GM21737 (cell line): Measurements from ENCODE around the gene CCDC180.
"Not testable (repeated sequence)": the region's sequence is repeated elsewhere in the genome, so short reads cannot be mapped to it uniquely, and the experiment has no call there.

ENCODE experiments used
- ATAC-seq: cut with Tn5 transposase; IDR thresholded peaks from one replicate; pipeline ENCODE4 v1.9.1; 2021; ENCODE audit warnings: mild to moderate bottlenecking, moderate library complexity; ENCODE audit not compliant: unreplicated experiment

The CCDC180 gene

GRCh38 chr9:97307500-97308163 is at the start of gene CCDC180:
Gene CCDC180 (plus strand): TSS chr9:97307659. CDS start chr9:97308064, 405 bp downstream.
- ATAC-seq: no peak

GRCh38 chr9:97259834-97260514 is 47.5 kb upstream of the CCDC180 start:
- ATAC-seq: not testable (repeated sequence)

- no peak for ATAC-seq
Measured at GRCh38 chr9:97271292-97271691, 36.2 kb upstream of the CCDC180 start.

- no peak for ATAC-seq
Measured at GRCh38 chr9:97272072-97272471, 35.4 kb upstream of the CCDC180 start.

GRCh38 chr9:97276310-97276852 is 31.1 kb upstream of the CCDC180 start:
- no peak for ATAC-seq

GRCh38 chr9:97277953-97278352 is 29.5 kb upstream of the CCDC180 start:
- no peak for ATAC-seq

GRCh38 chr9:97280755-97281330 is 26.6 kb upstream of the CCDC180 start:
- ATAC-seq: no peak

GRCh38 chr9:97283768-97284167 is 23.7 kb upstream of the CCDC180 start:
- no peak for ATAC-seq

- ATAC-seq: no peak
Measured at GRCh38 chr9:97284798-97285197, 22.7 kb upstream of the CCDC180 start.

GRCh38 chr9:97292200-97292599 is 15.3 kb upstream of the CCDC180 start:
- ATAC-seq: no peak

GRCh38 chr9:97293207-97293721 is 14.2 kb upstream of the CCDC180 start:
- ATAC-seq: no peak

GRCh38 chr9:97293818-97294217 is 13.6 kb upstream of the CCDC180 start:
- ATAC-seq: no peak

GRCh38 chr9:97297889-97298288 is 9.6 kb upstream of the CCDC180 start:
- no peak for ATAC-seq

- ATAC-seq: no peak
Measured at GRCh38 chr9:97299809-97300414, 7.5 kb upstream of the CCDC180 start.

GRCh38 chr9:97300586-97300985 is 6.9 kb upstream of the CCDC180 start:
- no peak for ATAC-seq

- no peak for ATAC-seq
Measured at GRCh38 chr9:97301974-97302373, 5.5 kb upstream of the CCDC180 start.

- no peak for ATAC-seq
Measured at GRCh38 chr9:97304586-97304985, 2.9 kb upstream of the CCDC180 start.

- ATAC-seq: no peak
Measured at GRCh38 chr9:97305501-97306298, 1.8 kb upstream of the CCDC180 start.

GRCh38 chr9:97307091-97307490 is 368 bp upstream of the CCDC180 start:
- no peak for ATAC-seq

GRCh38 chr9:97309260-97309659 is 1.8 kb downstream of the CCDC180 start:
- no peak for ATAC-seq
